A549 (cell line): Measurements from ENCODE around the gene NEDD4L. TPM values are rescaled to one million over a fixed set of nuclear protein-coding genes. Genes with fewer than 3 reads are reported as not detected.

Source experiments
- ATAC-seq, 2 experiments: fragments of 200-7000 bp in 1 of 2; fragments of >200 bp in 1 of 2; cut with Nextera tagmentation in 1 of 2; cut with Tn5 transposase in 1 of 2; 3 replicates each; pipeline versions ENCODE4 v1.8.0 to v1.9.1; 2018 to 2020; ENCODE audit warnings: mild to moderate bottlenecking in 1 of 2, moderate library complexity in 1 of 2
- CTCF ChIA-PET: fragments of 300-600 bp; sonication (Branson Sonifier 250); formaldehyde crosslinking; extraction: SDS; loops from one replicate; lab custom pipeline; 2021; ENCODE audit warnings: antibody characterized with exemption, inconsistent platforms; lab: Yijun Ruan, JAX
- POLR2A ChIA-PET: fragments of 350-600 bp; formaldehyde crosslinking; extraction: SDS; loops from one replicate; lab custom pipeline; 2021; ENCODE audit warnings: antibody characterized with exemption, inconsistent platforms; lab: Yijun Ruan, JAX
- DNase-seq, 2 experiments: peaks; one replicate each; pipeline versions ENCODE4 v3.0.0 to v3.0.0-alpha.2; 2011 to 2016; ENCODE audit warnings: low read depth in 1 of 2, low spot score in 1 of 2
- FAIRE-seq: peaks from 2 replicates; lab custom pipeline; 2011; peaks lifted over from hg19 to GRCh38; lab: Jason Lieb, UNC
- H3K27ac ChIP-seq, 2 experiments: fragments of >200 bp; sonication (Bioruptor Twin); formaldehyde crosslinking; 3 replicates each; pipeline ENCODE4 v1.5.1; 2016 to 2017
- H3K4me1 ChIP-seq: fragments of >200 bp; sonication (Bioruptor Twin); formaldehyde crosslinking; 3 replicates; pipeline ENCODE4 v1.6.1; 2016
- H3K4me2 ChIP-seq: fragments of >200 bp; sonication (Bioruptor Twin); formaldehyde crosslinking; 3 replicates; pipeline ENCODE4 v1.6.1; 2016
- H3K4me3 ChIP-seq: fragments of >200 bp; sonication (Bioruptor Twin); formaldehyde crosslinking; 3 replicates; pipeline ENCODE4 v1.5.1; 2016
- H3K9me3 ChIP-seq: fragments of >200 bp; sonication (Bioruptor Twin); formaldehyde crosslinking; 3 replicates; pipeline ENCODE4 v1.6.1; 2016
- CBX2 ChIP-seq: fragments of 200-600 bp; sonication (generic); IDR thresholded peaks from 2 replicates; pipeline ENCODE4 v1.6.1; 2016; ENCODE audit warnings: low read depth, mild to moderate bottlenecking, borderline replicate concordance
- CEBPB ChIP-seq, 2 experiments: fragments of >200 bp in 1 of 2; sonication (Bioruptor Twin) in 1 of 2; formaldehyde crosslinking in 1 of 2; IDR thresholded peaks; 2 replicates each; pipeline ENCODE4 v1.6.1; 2012 to 2016
- CHD4 ChIP-seq: fragments of 200-600 bp; sonication (generic); IDR thresholded peaks from 2 replicates; pipeline ENCODE4 v1.6.1; 2016; ENCODE audit warnings: antibody characterized with exemption, mild to moderate bottlenecking, borderline replicate concordance
- EHF ChIP-seq: fragments of 250-450 bp; sonication (Bioruptor Pico); IDR thresholded peaks from 2 replicates; pipeline ENCODE4 v1.5.0; 2020; ENCODE audit warnings: mild to moderate bottlenecking
- EHMT2 ChIP-seq: fragments of 200-600 bp; sonication (generic); IDR thresholded peaks from 2 replicates; pipeline ENCODE4 v1.6.1; 2016; ENCODE audit warnings: antibody characterized with exemption, low read depth, mild to moderate bottlenecking, moderate library complexity
- ELK1 ChIP-seq: fragments of 150-350 bp; IDR thresholded peaks from 2 replicates; pipeline ENCODE4 v1.6.1; 2014; ENCODE audit warnings: low read depth, mild to moderate bottlenecking, low read length
- FOXS1 ChIP-seq: fragments of 250-450 bp; sonication (Bioruptor Pico); IDR thresholded peaks from 2 replicates; pipeline ENCODE4 v1.5.0; 2020; ENCODE audit warnings: mild to moderate bottlenecking, moderate library complexity
- HOXA7 ChIP-seq: fragments of 250-450 bp; sonication (Bioruptor Pico); IDR thresholded peaks from 2 replicates; pipeline ENCODE4 v1.5.0; 2020; ENCODE audit warnings: mild to moderate bottlenecking, moderate library complexity
- KDM1A ChIP-seq: fragments of 200-600 bp; sonication (generic); IDR thresholded peaks from 2 replicates; pipeline ENCODE4 v1.6.1; 2016; ENCODE audit warnings: low read depth, mild to moderate bottlenecking
- MAFK ChIP-seq: fragments of 450-650 bp; IDR thresholded peaks from 2 replicates; pipeline ENCODE4 v1.6.1; 2014; ENCODE audit not compliant: partially characterized antibody
- MYC ChIP-seq: IDR thresholded peaks from 2 replicates; pipeline ENCODE4 v1.6.1; 2012; ENCODE audit warnings: mild to moderate bottlenecking, inconsistent platforms, low read length, improper control_type of control experiment, borderline replicate concordance
- NFE2L2 ChIP-seq: fragments of 150-350 bp; conservative IDR thresholded peaks from 2 replicates; pipeline ENCODE4 v1.6.1; 2014; ENCODE audit warnings: low read length
- NPAS2 ChIP-seq: fragments of 250-450 bp; sonication (Bioruptor Pico); IDR thresholded peaks from 2 replicates; pipeline ENCODE4 v1.8.0; 2022; ENCODE audit warnings: mild to moderate bottlenecking, moderate library complexity, borderline replicate concordance
- PHF8 ChIP-seq: fragments of 200-600 bp; sonication (generic); IDR thresholded peaks from 2 replicates; pipeline ENCODE4 v1.6.1; 2016; ENCODE audit warnings: low read depth, mild to moderate bottlenecking, antibody characterized with exemption, moderate library complexity, borderline replicate concordance
- RARB ChIP-seq: fragments of 250-450 bp; sonication (Bioruptor Pico); IDR thresholded peaks from 2 replicates; pipeline ENCODE4 v1.8.0; 2021; ENCODE audit warnings: mild to moderate bottlenecking, moderate library complexity
- RNF2 ChIP-seq: fragments of 200-600 bp; sonication (generic); IDR thresholded peaks from 2 replicates; pipeline ENCODE4 v1.6.1; 2016; ENCODE audit warnings: low read depth, mild to moderate bottlenecking, antibody characterized with exemption, moderate library complexity, borderline replicate concordance
- SMC3 ChIP-seq: fragments of >200 bp; sonication (Bioruptor Twin); formaldehyde crosslinking; IDR thresholded peaks from 3 replicates; pipeline ENCODE4 v1.6.1; 2018; ENCODE audit warnings: inconsistent platforms
- TFCP2L1 ChIP-seq: fragments of 250-450 bp; sonication (Bioruptor Pico); IDR thresholded peaks from 2 replicates; pipeline ENCODE4 v1.5.0; 2021; ENCODE audit warnings: mild to moderate bottlenecking
- ZFP36 ChIP-seq: fragments of 450-650 bp; IDR thresholded peaks from 2 replicates; pipeline ENCODE4 v1.6.1; 2014; ENCODE audit warnings: borderline replicate concordance; ENCODE audit not compliant: partially characterized antibody
- WGBS: methylation state at CpG from one replicate; pipeline ENCODE4 v1.1.6; 2017; ENCODE audit errors: missing lambda C conversion rate; 5-methylcytosine and 5-hydroxymethylcytosine counted together
- polyA plus RNA-seq, 4 experiments: library from polyadenylated mRNA; depleted of rRNA in 3 of 4; stranded (reverse); fragments of >200 nt; fragmentation: RNase III in 1 of 4; extraction: RNeasy Plus Mini Kit Qiagen cat#74134 plus additional on column Dnase treatment in 1 of 4; gene quantifications; 2 replicates in 3 of 4; 3 replicates in 1 of 4; pipeline ENCODE4 v1.2.3, GENCODE V29; 2011 to 2017
- TF ChIP-seq, protein P1 (sequence below): fragments of >200 bp; sonication (Bioruptor Twin); formaldehyde crosslinking; IDR thresholded peaks from 3 replicates; pipeline ENCODE4 v1.5.1; 2016

NEDD4L gene
- polyA plus RNA-seq, 2 of the 4 experiments (the other 2 are of a cell fraction), result 18.0 to 36.5 TPM

GRCh38 chr18:58152891-58153290 lies 108.9 kb downstream of the NEDD4L start:
- FAIRE-seq (no peak), ATAC-seq (no peak), DNase-seq (no peak)
- 100% methylated on average over 3 of the region's 3 CpGs for WGBS
- POLR2A ChIA-PET, result no interaction called here
- no peak overlapping the region for H3K4me2 ChIP-seq
- H3K27ac ChIP-seq, result no peak overlapping the region
- no peaks in the 10 kb centered on the region for H3K9me3 ChIP-seq
- CTCF ChIA-PET, result interaction anchor here (0.6 to 1.2 kb wide), 3 partner anchors 101 to 551 kb away, joined by 3 to 4 read pairs (median 3); no protein-coding TSS in a partner anchor
- no peak overlapping the region for H3K4me3 ChIP-seq
- TF ChIP-seq NPAS2 (CRISPR knock-in tag) (no peak), RNF2 (no peak), CEBPB (IDR thresholded peaks at IDR 0.05) (no peak), CBX2 (no peak)
- H3K4me1 ChIP-seq, result peaks cover 4% of the 10 kb centered on the region; the same call in 1 of the 3 replicates

DNA sequence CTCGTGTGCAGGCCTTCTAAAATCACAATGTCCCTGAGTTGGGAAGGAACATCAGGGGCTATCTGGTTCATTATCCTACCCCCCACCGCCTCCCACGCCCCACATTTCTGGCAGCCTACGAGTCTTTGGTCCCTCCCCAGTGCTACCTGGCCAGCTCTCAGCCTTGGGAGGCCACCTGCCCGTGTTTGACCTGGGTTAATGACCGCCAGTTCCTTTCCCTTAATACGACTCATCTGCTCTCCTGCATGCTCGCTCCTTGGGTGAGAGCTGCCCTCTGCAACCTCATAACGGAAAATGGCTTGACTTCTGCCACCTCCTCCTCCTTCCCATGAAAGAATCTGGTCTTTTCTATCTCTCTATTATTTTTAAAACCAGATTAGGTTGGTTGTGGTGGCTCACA lies 112.5 kb downstream of the NEDD4L start:
- DNase-seq (no peak), FAIRE-seq (no peak), ATAC-seq (no peak)
- ChIA-PET CTCF (interaction anchor here (1.0 kb wide), 1 partner anchor 113 kb away, joined by 3 read pairs; the partner anchor contains the start of gene NEDD4L), POLR2A (no interaction called here)
- TF ChIP-seq MAFK (no peak), ELK1 (no peak), MYC (no peak), EHMT2 (no peak), CBX2 (no peak), EHF (CRISPR knock-in tag) (no peak), ZFP36 (no peak), CHD4 (no peak), PHF8 (no peak)
- 79% methylated on average over 9 of the region's 9 CpGs for WGBS
- Histone ChIP-seq H3K27ac (no peak overlapping the region), H3K9me3 (no peaks in the 10 kb centered on the region), H3K4me2 (no peak overlapping the region), H3K4me3 (no peak overlapping the region), H3K4me1 (no peaks in the 10 kb centered on the region)

DNA sequence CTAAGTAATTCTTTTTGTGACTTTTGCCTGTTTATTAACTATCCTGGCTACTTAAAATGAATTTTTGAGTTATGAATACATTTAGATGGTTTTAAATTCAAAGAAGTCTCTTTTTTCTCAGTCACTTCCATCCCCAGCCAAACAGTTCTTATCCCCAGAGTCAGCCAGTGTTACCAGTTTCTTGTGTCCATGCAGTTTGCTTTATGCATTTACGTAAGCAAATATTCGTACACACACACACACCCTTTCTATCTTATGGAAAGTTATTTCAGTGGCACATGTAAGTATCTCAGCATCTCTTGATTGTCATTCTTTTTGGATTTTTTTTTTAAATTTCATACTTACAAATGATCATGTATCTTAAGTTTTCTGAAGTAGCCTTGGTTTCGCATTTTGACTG lies 113.2 kb downstream of the NEDD4L start:
- POLR2A ChIA-PET, result no interaction called here

GRCh38 chr18:58158008-58158407 lies 114.0 kb downstream of the NEDD4L start:
- Histone ChIP-seq H3K27ac (no peak overlapping the region), H3K9me3 (no peaks in the 10 kb centered on the region), H3K4me2 (no peak overlapping the region), H3K4me1 (no peaks in the 10 kb centered on the region), H3K4me3 (no peak overlapping the region)
- FAIRE-seq, result no peak
- 77% methylated on average over 1 of the region's 1 CpG for WGBS
- CTCF ChIA-PET, result no interaction called here
- TF ChIP-seq, protein P1, sequence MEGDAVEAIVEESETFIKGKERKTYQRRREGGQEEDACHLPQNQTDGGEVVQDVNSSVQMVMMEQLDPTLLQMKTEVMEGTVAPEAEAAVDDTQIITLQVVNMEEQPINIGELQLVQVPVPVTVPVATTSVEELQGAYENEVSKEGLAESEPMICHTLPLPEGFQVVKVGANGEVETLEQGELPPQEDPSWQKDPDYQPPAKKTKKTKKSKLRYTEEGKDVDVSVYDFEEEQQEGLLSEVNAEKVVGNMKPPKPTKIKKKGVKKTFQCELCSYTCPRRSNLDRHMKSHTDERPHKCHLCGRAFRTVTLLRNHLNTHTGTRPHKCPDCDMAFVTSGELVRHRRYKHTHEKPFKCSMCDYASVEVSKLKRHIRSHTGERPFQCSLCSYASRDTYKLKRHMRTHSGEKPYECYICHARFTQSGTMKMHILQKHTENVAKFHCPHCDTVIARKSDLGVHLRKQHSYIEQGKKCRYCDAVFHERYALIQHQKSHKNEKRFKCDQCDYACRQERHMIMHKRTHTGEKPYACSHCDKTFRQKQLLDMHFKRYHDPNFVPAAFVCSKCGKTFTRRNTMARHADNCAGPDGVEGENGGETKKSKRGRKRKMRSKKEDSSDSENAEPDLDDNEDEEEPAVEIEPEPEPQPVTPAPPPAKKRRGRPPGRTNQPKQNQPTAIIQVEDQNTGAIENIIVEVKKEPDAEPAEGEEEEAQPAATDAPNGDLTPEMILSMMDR, result no peak
- TF ChIP-seq FOXS1 (CRISPR knock-in tag), result no peak
- TF ChIP-seq CBX2, result no peak
- no peak for TF ChIP-seq CHD4
- TF ChIP-seq TFCP2L1 (CRISPR knock-in tag), result no peak
- TF ChIP-seq SMC3, result no peak
- TF ChIP-seq KDM1A, result no peak
- no peak for TF ChIP-seq NFE2L2
- TF ChIP-seq ELK1, result no peak
- no peak for TF ChIP-seq RARB (CRISPR knock-in tag)
- POLR2A ChIA-PET, result no interaction called here
- no peak for DNase-seq
- ATAC-seq, result no peak

More for the DNA sequence above, 113.2 kb downstream of the NEDD4L start:
- TF ChIP-seq HOXA7, result no peak
- no peak overlapping the region for H3K27ac ChIP-seq
- no peak overlapping the region for H3K4me2 ChIP-seq
- WGBS, result 94% methylated on average over 3 of the region's 3 CpGs
- no peaks in the 10 kb centered on the region for H3K9me3 ChIP-seq
- no peak overlapping the region for H3K4me3 ChIP-seq
- no peaks in the 10 kb centered on the region for H3K4me1 ChIP-seq
- DNase-seq (no peak), FAIRE-seq (no peak), ATAC-seq (no peak)
- CTCF ChIA-PET, result no interaction called here
